Peyer's patch (tissue), 4 donors: ENCODE measurements around the gene TERF2IP.

ENCODE experiments used
- POLR2A ChIP-seq, 2 donors: fragments of 450-650 bp; IDR thresholded peaks; one replicate each; pipeline ENCODE4 v1.5.1; 2017; ENCODE audit warnings: antibody characterized with exemption in 2 of 2, mild to moderate bottlenecking in 2 of 2, moderate library complexity in 2 of 2
- TF ChIP-seq, protein P1 (sequence below), 6 experiments: fragments of 450-650 bp in 4 of 6; fragments of 200-600 bp in 2 of 6; sonication (generic) in 1 of 6; IDR thresholded peaks; one replicate each; pipeline ENCODE4 v1.5.1; 2017 to 2019; ENCODE audit warnings: antibody characterized with exemption in 6 of 6, mild to moderate bottlenecking in 3 of 6, moderate library complexity in 1 of 6

DNA sequence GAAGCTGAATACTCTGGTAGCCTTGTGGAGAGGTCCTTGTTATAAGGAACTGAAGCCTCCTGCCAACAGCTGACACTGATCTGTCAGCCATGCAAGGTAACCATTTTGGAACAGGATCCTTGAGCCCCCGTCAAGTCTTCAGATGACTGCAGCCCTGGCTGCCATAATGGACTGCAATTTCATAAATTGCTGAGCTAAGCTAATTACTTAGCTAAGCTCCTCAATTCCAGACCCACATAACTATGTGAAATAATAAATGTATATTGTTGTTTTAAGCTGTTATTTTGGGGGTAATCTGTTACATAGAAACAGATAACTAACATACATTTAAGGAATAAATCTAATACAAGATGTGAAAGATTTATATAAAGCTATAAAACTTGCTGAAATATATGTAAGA lies 41.1 kb upstream of the TERF2IP start:
- TF ChIP-seq, protein P1, sequence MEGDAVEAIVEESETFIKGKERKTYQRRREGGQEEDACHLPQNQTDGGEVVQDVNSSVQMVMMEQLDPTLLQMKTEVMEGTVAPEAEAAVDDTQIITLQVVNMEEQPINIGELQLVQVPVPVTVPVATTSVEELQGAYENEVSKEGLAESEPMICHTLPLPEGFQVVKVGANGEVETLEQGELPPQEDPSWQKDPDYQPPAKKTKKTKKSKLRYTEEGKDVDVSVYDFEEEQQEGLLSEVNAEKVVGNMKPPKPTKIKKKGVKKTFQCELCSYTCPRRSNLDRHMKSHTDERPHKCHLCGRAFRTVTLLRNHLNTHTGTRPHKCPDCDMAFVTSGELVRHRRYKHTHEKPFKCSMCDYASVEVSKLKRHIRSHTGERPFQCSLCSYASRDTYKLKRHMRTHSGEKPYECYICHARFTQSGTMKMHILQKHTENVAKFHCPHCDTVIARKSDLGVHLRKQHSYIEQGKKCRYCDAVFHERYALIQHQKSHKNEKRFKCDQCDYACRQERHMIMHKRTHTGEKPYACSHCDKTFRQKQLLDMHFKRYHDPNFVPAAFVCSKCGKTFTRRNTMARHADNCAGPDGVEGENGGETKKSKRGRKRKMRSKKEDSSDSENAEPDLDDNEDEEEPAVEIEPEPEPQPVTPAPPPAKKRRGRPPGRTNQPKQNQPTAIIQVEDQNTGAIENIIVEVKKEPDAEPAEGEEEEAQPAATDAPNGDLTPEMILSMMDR (IDR thresholded peaks at IDR 0.05): no peak
- no peak for TF ChIP-seq POLR2A (IDR thresholded peaks at IDR 0.05)
